H9 (cell line): ENCODE measurements around the gene CSNK2A2. TPM values are rescaled to one million over a fixed set of nuclear protein-coding genes. Genes with fewer than 3 reads are reported as not detected.

Experiments
- DNase-seq: peaks from one replicate; pipeline ENCODE4 v3.0.0-alpha.2; 2017
- H2AFZ ChIP-seq: one replicate; pipeline ENCODE4 v1.6.1; 2013; ENCODE audit warnings: mild to moderate bottlenecking, low read length, control low read depth, moderate library complexity
- H2AK5ac ChIP-seq: 2 replicates; pipeline ENCODE4 v1.6.1; 2013; ENCODE audit warnings: low read length, control low read depth, mixed read lengths; ENCODE audit not compliant: insufficient read length
- H2BK120ac ChIP-seq: one replicate; pipeline ENCODE4 v1.6.1; 2013; ENCODE audit warnings: low read depth, mild to moderate bottlenecking, low read length, control low read depth, inconsistent platforms; ENCODE audit not compliant: poor library complexity, severe bottlenecking
- H2BK12ac ChIP-seq: 2 replicates; pipeline ENCODE4 v1.6.1; 2013; ENCODE audit warnings: low read length, control low read depth, mixed read lengths, low read depth; ENCODE audit not compliant: insufficient read length
- H2BK15ac ChIP-seq: 2 replicates; pipeline ENCODE4 v1.6.1; 2013; ENCODE audit warnings: low read depth, low read length, control low read depth
- H2BK20ac ChIP-seq: one replicate; pipeline ENCODE4 v1.6.1; 2013; ENCODE audit warnings: low read depth, mild to moderate bottlenecking, low read length, control low read depth, inconsistent platforms; ENCODE audit not compliant: poor library complexity, severe bottlenecking
- H2BK5ac ChIP-seq: 2 replicates; pipeline ENCODE4 v1.6.1; 2013; ENCODE audit warnings: low read length, control low read depth, mixed read lengths; ENCODE audit not compliant: insufficient read length
- H3K14ac ChIP-seq: 2 replicates; pipeline ENCODE4 v1.6.1; 2013; ENCODE audit warnings: low read length, control low read depth; ENCODE audit not compliant: insufficient read depth
- H3K18ac ChIP-seq: 2 replicates; pipeline ENCODE4 v1.6.1; 2013; ENCODE audit warnings: low read depth, mild to moderate bottlenecking, mixed read lengths, low read length, control low read depth; ENCODE audit not compliant: insufficient read length
- H3K23ac ChIP-seq: 2 replicates; pipeline ENCODE4 v1.6.1; 2013; ENCODE audit warnings: low read length, control low read depth, mixed read lengths, low read depth; ENCODE audit not compliant: insufficient read length
- H3K23me2 ChIP-seq: 2 replicates; pipeline ENCODE4 v1.6.1; 2013; ENCODE audit warnings: low read depth, mild to moderate bottlenecking, mixed read lengths, low read length, control low read depth; ENCODE audit not compliant: insufficient read length, poor library complexity, severe bottlenecking
- H3K27ac ChIP-seq: 2 replicates; pipeline ENCODE4 v1.5.1; 2013; ENCODE audit warnings: low read length, control low read depth, mixed read lengths, low read depth; ENCODE audit not compliant: insufficient read length
- H3K27me3 ChIP-seq: 2 replicates; pipeline ENCODE4 v1.6.1; 2013; ENCODE audit warnings: low read length, control low read depth, inconsistent platforms; ENCODE audit not compliant: insufficient read depth
- H3K4ac ChIP-seq: 2 replicates; pipeline ENCODE4 v1.6.1; 2013; ENCODE audit warnings: low read depth, mild to moderate bottlenecking, control low read depth, inconsistent platforms, low read length, moderate library complexity
- H3K4me1 ChIP-seq: 2 replicates; pipeline ENCODE4 v1.6.1; 2013; ENCODE audit warnings: low read length, control low read depth, inconsistent platforms; ENCODE audit not compliant: insufficient read depth
- H3K4me2 ChIP-seq: 2 replicates; pipeline ENCODE4 v1.6.1; 2013; ENCODE audit warnings: low read length, control low read depth, mixed read lengths; ENCODE audit not compliant: insufficient read length, insufficient read depth
- H3K56ac ChIP-seq: 2 replicates; pipeline ENCODE4 v1.6.1; 2013; ENCODE audit warnings: low read depth, mild to moderate bottlenecking, mixed read lengths, low read length, control low read depth; ENCODE audit not compliant: insufficient read length
- H3K79me1 ChIP-seq: 2 replicates; pipeline ENCODE4 v1.6.1; 2013; ENCODE audit warnings: low read depth, mild to moderate bottlenecking, moderate library complexity, low read length, control low read depth, inconsistent platforms; ENCODE audit not compliant: insufficient read depth, poor library complexity, severe bottlenecking
- H3K79me2 ChIP-seq: 2 replicates; pipeline ENCODE4 v1.6.1; 2013; ENCODE audit warnings: low read length, control low read depth, inconsistent platforms; ENCODE audit not compliant: insufficient read depth
- H3K9ac ChIP-seq: 2 replicates; pipeline ENCODE4 v1.6.1; 2013; ENCODE audit warnings: low read length, control low read depth, mixed read lengths; ENCODE audit not compliant: insufficient read length; ENCODE audit errors: extremely low read depth
- H3K9me3 ChIP-seq: one replicate; pipeline ENCODE4 v1.6.1; 2013; ENCODE audit warnings: low read depth, low read length, inconsistent platforms; ENCODE audit not compliant: control insufficient read depth
- H3T11ph ChIP-seq: one replicate; pipeline ENCODE4 v1.6.1; 2013; ENCODE audit warnings: mild to moderate bottlenecking, low read length, control low read depth, inconsistent platforms
- H4K20me1 ChIP-seq: one replicate; pipeline ENCODE4 v1.6.1; 2013; ENCODE audit not compliant: control insufficient read depth, insufficient read length, insufficient read depth
- H4K5ac ChIP-seq: 2 replicates; pipeline ENCODE4 v1.6.1; 2013; ENCODE audit warnings: low read depth, mild to moderate bottlenecking, mixed read lengths, low read length, control low read depth; ENCODE audit not compliant: insufficient read length
- H4K8ac ChIP-seq: replicated peaks from 2 replicates; pipeline ENCODE4 v1.6.1; 2013; ENCODE audit warnings: low read length, control low read depth, mixed read lengths, low read depth; ENCODE audit not compliant: insufficient read length
- H4K91ac ChIP-seq: 2 replicates; pipeline ENCODE4 v1.6.1; 2013; ENCODE audit warnings: low read depth, mild to moderate bottlenecking, moderate library complexity, mixed read lengths, low read length, control low read depth; ENCODE audit not compliant: insufficient read length
- H3K27ac Mint-ChIP-seq, 3 experiments: 2 replicates in 2 of 3; 3 replicates in 1 of 3; pipeline ENCODE4 v1.8.0; 2020 to 2021; ENCODE audit warnings: mixed read lengths in 3 of 3, mild to moderate bottlenecking in 1 of 3, moderate library complexity in 1 of 3
- H3K27me3 Mint-ChIP-seq: 2 replicates; pipeline ENCODE4 v1.8.0; 2021; ENCODE audit warnings: low read depth, mild to moderate bottlenecking, moderate library complexity, mixed read lengths
- H3K36me3 Mint-ChIP-seq, 3 experiments: 2 replicates in 2 of 3; 3 replicates in 1 of 3; pipeline ENCODE4 v1.8.0; 2020 to 2021; ENCODE audit warnings: low read depth in 3 of 3, mixed read lengths in 3 of 3; ENCODE audit not compliant: insufficient read depth in 1 of 3
- H3K4me1 Mint-ChIP-seq, 2 experiments: 2 replicates each; pipeline ENCODE4 v1.8.0; 2020; ENCODE audit warnings: mixed read lengths in 2 of 2
- H3K4me3 Mint-ChIP-seq, 2 experiments: 2 replicates in 1 of 2; 3 replicates in 1 of 2; pipeline ENCODE4 v1.8.0; 2020 to 2021; ENCODE audit warnings: mild to moderate bottlenecking in 2 of 2, mixed read lengths in 2 of 2, moderate library complexity in 1 of 2
- H3K9me3 Mint-ChIP-seq, 2 experiments: 2 replicates in 1 of 2; 3 replicates in 1 of 2; pipeline ENCODE4 v1.8.0; 2020; ENCODE audit warnings: mild to moderate bottlenecking in 2 of 2, mixed read lengths in 2 of 2, moderate library complexity in 1 of 2
- WGBS: extraction: QIAGEN DNeasy Blood & Tissue Kit; methylation state at CpG from one replicate; pipeline ENCODE4 v1.1.7; 2013; ENCODE audit warnings: missing lambda C conversion rate, low lambda C conversion rate, mixed read lengths; ENCODE audit not compliant: insufficient read length; ENCODE audit errors: extremely low coverage; 5-methylcytosine and 5-hydroxymethylcytosine counted together
- total RNA-seq: library from RNA; stranded (reverse); gene quantifications from 2 replicates; pipeline ENCODE4 v1.2.1, GENCODE V29; 2021
- TF ChIP-seq, protein P1 (sequence below): fragments of 200-600 bp; sonication (generic); conservative IDR thresholded peaks from 3 replicates; pipeline ENCODE4 v1.8.0; 2021; ENCODE audit warnings: antibody characterized with exemption, mild to moderate bottlenecking

The CSNK2A2 gene
- total RNA-seq, 1 experiment from 2014 or later = 134 TPM

DNA sequence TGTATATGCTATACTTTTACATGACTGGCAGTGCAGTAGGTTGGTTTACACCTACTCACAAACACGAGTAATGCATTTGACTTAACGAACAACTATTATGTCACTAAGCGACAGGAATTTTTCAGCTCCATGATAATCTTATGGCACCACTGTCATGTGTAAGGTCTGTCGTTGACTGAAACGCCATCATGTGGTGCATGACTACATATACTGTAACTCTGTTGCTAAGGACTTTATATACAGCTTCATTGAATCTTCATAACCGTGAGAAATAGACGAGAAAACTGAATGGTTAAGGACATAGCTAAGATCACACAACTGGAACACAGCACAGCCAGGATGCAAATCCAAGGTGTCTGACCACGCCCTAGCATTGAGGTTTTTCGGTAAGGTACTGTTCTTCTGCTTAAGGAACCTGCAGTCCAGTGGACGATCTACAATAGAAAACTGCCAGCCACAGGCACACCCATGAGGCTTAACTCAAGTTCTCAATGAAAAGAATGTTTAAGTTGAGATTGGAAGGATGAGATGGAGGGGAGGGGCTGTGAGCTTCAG lies 72.0 kb downstream of the CSNK2A2 start:
- no CpG with 5 or more reads among the region's 10 CpGs for WGBS
- H4K91ac ChIP-seq = no peak overlapping the region
- H3K27ac Mint-ChIP-seq = no peak overlapping the region
- H2AFZ ChIP-seq = no peak overlapping the region
- no peaks in the 10 kb centered on the region; a peak in 1 of 5 replicates for H3K9me3 Mint-ChIP-seq
- no peak overlapping the region for H3K23ac ChIP-seq
- H3K4me2 ChIP-seq = no peak overlapping the region
- H3K79me1 ChIP-seq = peaks cover 13% of the 10 kb centered on the region
- H3K9ac ChIP-seq = no peak overlapping the region
- H2BK120ac ChIP-seq = no peak overlapping the region
- peaks cover 13% of the 10 kb centered on the region for H3K4me1 ChIP-seq
- no peaks in the 10 kb centered on the region for H3K9me3 ChIP-seq
- H3K27me3 Mint-ChIP-seq = no peaks in the 10 kb centered on the region
- peaks cover 31% of the 10 kb centered on the region for H3K79me2 ChIP-seq
- no peak overlapping the region for H2BK15ac ChIP-seq
- no peak overlapping the region for H2AK5ac ChIP-seq
- no peaks in the 10 kb centered on the region for H4K20me1 ChIP-seq
- H3K4ac ChIP-seq = no peak overlapping the region
- no peak overlapping the region for H2BK5ac ChIP-seq
- H2BK12ac ChIP-seq = no peak overlapping the region
- H2BK20ac ChIP-seq = no peak overlapping the region
- H3T11ph ChIP-seq = no peak overlapping the region
- H3K23me2 ChIP-seq = peaks cover 6% of the 10 kb centered on the region
- H3K14ac ChIP-seq = no peak overlapping the region
- no peak overlapping the region for H3K56ac ChIP-seq
- H3K27ac ChIP-seq = no peak overlapping the region
- H3K36me3 Mint-ChIP-seq = no peaks in the 10 kb centered on the region
- TF ChIP-seq, protein P1, sequence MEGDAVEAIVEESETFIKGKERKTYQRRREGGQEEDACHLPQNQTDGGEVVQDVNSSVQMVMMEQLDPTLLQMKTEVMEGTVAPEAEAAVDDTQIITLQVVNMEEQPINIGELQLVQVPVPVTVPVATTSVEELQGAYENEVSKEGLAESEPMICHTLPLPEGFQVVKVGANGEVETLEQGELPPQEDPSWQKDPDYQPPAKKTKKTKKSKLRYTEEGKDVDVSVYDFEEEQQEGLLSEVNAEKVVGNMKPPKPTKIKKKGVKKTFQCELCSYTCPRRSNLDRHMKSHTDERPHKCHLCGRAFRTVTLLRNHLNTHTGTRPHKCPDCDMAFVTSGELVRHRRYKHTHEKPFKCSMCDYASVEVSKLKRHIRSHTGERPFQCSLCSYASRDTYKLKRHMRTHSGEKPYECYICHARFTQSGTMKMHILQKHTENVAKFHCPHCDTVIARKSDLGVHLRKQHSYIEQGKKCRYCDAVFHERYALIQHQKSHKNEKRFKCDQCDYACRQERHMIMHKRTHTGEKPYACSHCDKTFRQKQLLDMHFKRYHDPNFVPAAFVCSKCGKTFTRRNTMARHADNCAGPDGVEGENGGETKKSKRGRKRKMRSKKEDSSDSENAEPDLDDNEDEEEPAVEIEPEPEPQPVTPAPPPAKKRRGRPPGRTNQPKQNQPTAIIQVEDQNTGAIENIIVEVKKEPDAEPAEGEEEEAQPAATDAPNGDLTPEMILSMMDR = no peak
- no peak for DNase-seq
- no peak overlapping the region for H3K18ac ChIP-seq
- H3K4me1 Mint-ChIP-seq = peaks cover 37 to 40% of the 10 kb centered on the region in 2 experiments
- no peak overlapping the region for H3K4me3 Mint-ChIP-seq
- no peak overlapping the region for H4K5ac ChIP-seq
- no peak overlapping the region for H4K8ac ChIP-seq
- H3K27me3 ChIP-seq = no peaks in the 10 kb centered on the region
